ENCODE results near the gene FUT6.
A peak's percentile ranks its signal among the peaks of the same experiment; 100 is the strongest.
"Not testable (repeated sequence)": the region's sequence is repeated elsewhere in the genome, so short reads cannot be mapped to it uniquely, and the experiment has no call there.

The FUT6 gene

GRCh38 chr19:5857203-5858081, 17.9 kb upstream of the FUT6 start:
- DNase-seq: no peak

- DNase-seq: not testable (repeated sequence)
Measured at GRCh38 chr19:5855151-5855550, 15.6 kb upstream of the FUT6 start.

- DNase-seq: not testable (repeated sequence)
Measured at GRCh38 chr19:5854121-5854520, 14.6 kb upstream of the FUT6 start.

- DNase-seq: no peak
Measured at GRCh38 chr19:5851302-5851701, 11.8 kb upstream of the FUT6 start, which contains the start of gene FUT3. FUT3 (minus strand) TSS chr19:5851449.

- peak in 1 of 2 experiments; percentile 39 for DNase-seq
Measured at GRCh38 chr19:5850743-5851293, 11.3 kb upstream of the FUT6 start.

GRCh38 chr19:5850189-5850588, 10.7 kb upstream of the FUT6 start:
- DNase-seq: no peak

- DNase-seq: not testable (repeated sequence)
Measured at GRCh38 chr19:5848621-5849020, 9.1 kb upstream of the FUT6 start.

- not testable (repeated sequence) for DNase-seq
Measured at GRCh38 chr19:5847846-5848245, 8.3 kb upstream of the FUT6 start.

GRCh38 chr19:5844456-5845433, 5.2 kb upstream of the FUT6 start:
- no peak for DNase-seq

- DNase-seq: no peak
Measured at GRCh38 chr19:5843295-5843927, 3.9 kb upstream of the FUT6 start.

GRCh38 chr19:5841735-5842111, 2.2 kb upstream of the FUT6 start:
- DNase-seq: not testable (repeated sequence)

- no peak for DNase-seq
Measured at GRCh38 chr19:5838353-5839064, 993 bp downstream of the FUT6 start.

GRCh38 chr19:5837761-5838352, 1.6 kb downstream of the FUT6 start:
- no peak for DNase-seq

GRCh38 chr19:5832527-5833216, 6.8 kb downstream of the FUT6 start:
- DNase-seq: no peak

GRCh38 chr19:5832061-5832460, 7.4 kb downstream of the FUT6 start:
- DNase-seq: no peak

GRCh38 chr19:5831159-5831558, 8.3 kb downstream of the FUT6 start:
- no peak for DNase-seq

- DNase-seq: no peak
Measured at GRCh38 chr19:5829567-5830310, 9.8 kb downstream of the FUT6 start.

GRCh38 chr19:5828661-5829566, 10.6 kb downstream of the FUT6 start:
- peak in 1 of 2 experiments; percentile 52 for DNase-seq
